MCF 10A (cell line): Measurements from ENCODE around the gene AMN1. TPM values are rescaled to one million over a fixed set of nuclear protein-coding genes. Genes with fewer than 3 reads are reported as not detected.
"Not testable (repeated sequence)": the region's sequence is repeated elsewhere in the genome, so short reads cannot be mapped to it uniquely, and the experiment has no call there.

ENCODE experiments used
- BruUV-seq: library from RNA; stranded (reverse); fragments of 400-500 nt; replicated peaks from 2 replicates; lab custom pipeline; 2021; lab: Mats Ljungman, UMichigan
- CTCF ChIA-PET: fragments of 300-600 bp; sonication (Branson Sonifier 250); formaldehyde crosslinking; extraction: SDS; loops from one replicate; lab custom pipeline; 2021; ENCODE audit warnings: antibody characterized with exemption, inconsistent platforms; lab: Yijun Ruan, JAX
- POLR2A ChIA-PET: fragments of 300-600, 350-650 bp; sonication (Branson Sonifier 250); formaldehyde crosslinking; extraction: SDS; loops from one replicate; lab custom pipeline; 2020; ENCODE audit warnings: antibody characterized with exemption, inconsistent platforms; lab: Yijun Ruan, JAX
- DNase-seq: peaks from one replicate; pipeline ENCODE4 v3.0.0-alpha.2; 2018; ENCODE audit not compliant: unreplicated experiment
- H3K27ac Mint-ChIP-seq: one replicate; pipeline ENCODE4 v1.8.0; 2022; ENCODE audit warnings: mild to moderate bottlenecking, low read depth, mixed read lengths; ENCODE audit not compliant: unreplicated experiment
- H3K27me3 Mint-ChIP-seq: one replicate; pipeline ENCODE4 v1.8.0; 2022; ENCODE audit warnings: mixed read lengths; ENCODE audit not compliant: insufficient read depth, unreplicated experiment
- H3K36me3 Mint-ChIP-seq: one replicate; pipeline ENCODE4 v1.8.0; 2022; ENCODE audit warnings: mild to moderate bottlenecking, moderate library complexity, mixed read lengths; ENCODE audit not compliant: insufficient read depth, unreplicated experiment
- H3K4me1 Mint-ChIP-seq: one replicate; pipeline ENCODE4 v1.8.0; 2022; ENCODE audit warnings: mixed read lengths; ENCODE audit not compliant: insufficient read depth, unreplicated experiment
- H3K4me3 Mint-ChIP-seq: one replicate; pipeline ENCODE4 v1.8.0; 2022; ENCODE audit warnings: mild to moderate bottlenecking, moderate library complexity, mixed read lengths; ENCODE audit not compliant: unreplicated experiment
- H3K9me3 Mint-ChIP-seq: one replicate; pipeline ENCODE4 v1.8.0; 2022; ENCODE audit warnings: mixed read lengths; ENCODE audit not compliant: unreplicated experiment
- intact Hi-C: fragments of 100-400 bp; cut with micrococcal nuclease; formaldehyde crosslinking; loops from 2 replicates; pipeline ENCODE4 v1.14.1; 2022
- total RNA-seq: library from RNA; stranded (reverse); gene quantifications from 2 replicates; pipeline ENCODE4 v1.2.3, GENCODE V29; 2022
- TF ChIP-seq, protein P1 (sequence below): fragments of 200-600 bp; IDR thresholded peaks from one replicate; pipeline ENCODE4 v1.8.0; 2022; ENCODE audit warnings: antibody characterized with exemption, mild to moderate bottlenecking; ENCODE audit not compliant: unreplicated experiment

AMN1 gene
- total RNA-seq, 1 experiment from 2014 or later, result 3.0 TPM

DNA sequence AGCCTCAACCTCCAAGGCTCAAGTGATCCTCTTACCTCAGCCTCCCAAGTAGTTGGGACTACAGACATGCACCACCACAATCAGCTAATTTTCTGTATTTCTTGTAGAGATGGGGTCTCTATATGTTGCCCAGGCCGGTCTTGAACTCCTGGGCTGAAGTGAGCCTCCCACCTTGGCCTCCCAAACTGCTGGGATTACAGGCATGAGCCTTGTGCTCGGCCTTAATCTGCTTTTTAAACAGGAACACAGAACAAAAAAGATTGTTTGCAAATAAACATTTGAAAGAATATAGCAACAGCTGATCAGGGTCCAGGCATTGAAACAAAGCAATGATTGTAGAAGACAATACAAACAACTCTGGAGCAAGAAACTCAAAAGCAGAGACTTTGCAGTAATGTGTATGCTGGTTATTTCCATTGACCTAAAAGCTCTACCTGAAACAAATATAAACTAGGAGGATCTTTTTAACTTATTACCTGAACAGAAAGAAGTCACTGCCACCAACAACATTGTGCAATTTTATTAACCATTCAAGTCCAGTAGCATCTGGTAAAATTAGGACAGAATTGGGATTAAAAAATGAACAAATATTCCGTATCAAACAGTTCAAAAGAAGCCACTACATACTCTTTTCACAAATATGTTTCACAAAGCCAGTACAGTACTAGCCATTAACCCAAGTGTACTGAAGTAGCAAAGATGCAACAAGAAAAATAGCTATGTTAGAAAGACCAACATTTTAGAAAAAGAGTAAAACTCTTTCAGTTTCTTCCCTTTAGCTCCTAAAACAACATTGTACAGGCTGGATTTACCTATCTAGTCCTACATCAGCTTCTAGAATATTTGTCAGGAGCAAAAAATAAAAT lies 14.2 kb downstream of the AMN1 start:
- no peak overlapping the region for H3K27ac Mint-ChIP-seq
- TF ChIP-seq, protein P1, sequence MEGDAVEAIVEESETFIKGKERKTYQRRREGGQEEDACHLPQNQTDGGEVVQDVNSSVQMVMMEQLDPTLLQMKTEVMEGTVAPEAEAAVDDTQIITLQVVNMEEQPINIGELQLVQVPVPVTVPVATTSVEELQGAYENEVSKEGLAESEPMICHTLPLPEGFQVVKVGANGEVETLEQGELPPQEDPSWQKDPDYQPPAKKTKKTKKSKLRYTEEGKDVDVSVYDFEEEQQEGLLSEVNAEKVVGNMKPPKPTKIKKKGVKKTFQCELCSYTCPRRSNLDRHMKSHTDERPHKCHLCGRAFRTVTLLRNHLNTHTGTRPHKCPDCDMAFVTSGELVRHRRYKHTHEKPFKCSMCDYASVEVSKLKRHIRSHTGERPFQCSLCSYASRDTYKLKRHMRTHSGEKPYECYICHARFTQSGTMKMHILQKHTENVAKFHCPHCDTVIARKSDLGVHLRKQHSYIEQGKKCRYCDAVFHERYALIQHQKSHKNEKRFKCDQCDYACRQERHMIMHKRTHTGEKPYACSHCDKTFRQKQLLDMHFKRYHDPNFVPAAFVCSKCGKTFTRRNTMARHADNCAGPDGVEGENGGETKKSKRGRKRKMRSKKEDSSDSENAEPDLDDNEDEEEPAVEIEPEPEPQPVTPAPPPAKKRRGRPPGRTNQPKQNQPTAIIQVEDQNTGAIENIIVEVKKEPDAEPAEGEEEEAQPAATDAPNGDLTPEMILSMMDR, result no peak
- no TSS peak for BruUV-seq

DNA sequence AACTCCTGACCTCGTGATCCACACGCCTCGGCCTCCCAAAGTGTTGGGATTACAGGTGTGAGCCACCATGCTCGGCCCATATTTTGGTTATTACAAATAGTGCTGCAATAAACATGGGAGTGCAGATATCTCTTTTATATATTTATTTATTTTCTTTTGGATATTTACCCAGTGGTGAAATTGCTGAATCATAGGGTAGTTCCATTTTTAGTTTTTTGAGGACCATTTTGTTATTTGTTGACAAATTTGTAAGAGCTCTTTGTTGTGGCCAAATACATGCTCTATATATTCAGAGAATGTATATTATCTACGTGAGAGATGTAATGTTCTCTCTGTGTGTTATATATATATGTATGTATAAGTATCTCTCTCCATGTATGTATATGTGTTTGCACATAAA lies 15.9 kb downstream of the AMN1 start:
- BruUV-seq, result no TSS peak
- CTCF ChIA-PET, result interaction anchor here (1.1 kb wide), 1 partner anchor 14 kb away, joined by 3 read pairs; no protein-coding TSS in a partner anchor
- intact Hi-C loops, result no loop called here
- POLR2A ChIA-PET, result interaction anchor here (0.6 kb wide), 1 partner anchor 235 kb away, joined by 3 read pairs; no protein-coding TSS in a partner anchor
- Mint-ChIP-seq H3K4me3 (no peak overlapping the region), H3K27ac (no peak overlapping the region), H3K4me1 (no peaks in the 10 kb centered on the region), H3K36me3 (no peaks in the 10 kb centered on the region), H3K27me3 (no peaks in the 10 kb centered on the region), H3K9me3 (peaks cover 10% of the 10 kb centered on the region)
- TF ChIP-seq, protein P1, result no peak
- DNase-seq, result no peak

More for the DNA sequence above, 14.2 kb downstream of the AMN1 start:
- CTCF ChIA-PET, result interaction anchor here (0.8 kb wide), 2 partner anchors 10 to 12 kb away, joined by 3 read pairs; no protein-coding TSS in a partner anchor
- Mint-ChIP-seq H3K4me1 (no peaks in the 10 kb centered on the region), H3K4me3 (no peak overlapping the region), H3K27me3 (no peaks in the 10 kb centered on the region), H3K36me3 (no peaks in the 10 kb centered on the region), H3K9me3 (no peaks in the 10 kb centered on the region)
- no peak for DNase-seq
- POLR2A ChIA-PET, result interaction anchor here (0.6 to 1.0 kb wide), 3 partner anchors 12 to 1872 kb away, joined by 3 read pairs; partner anchors contain the start of gene AMN1
- intact Hi-C loops, result no loop called here

DNA sequence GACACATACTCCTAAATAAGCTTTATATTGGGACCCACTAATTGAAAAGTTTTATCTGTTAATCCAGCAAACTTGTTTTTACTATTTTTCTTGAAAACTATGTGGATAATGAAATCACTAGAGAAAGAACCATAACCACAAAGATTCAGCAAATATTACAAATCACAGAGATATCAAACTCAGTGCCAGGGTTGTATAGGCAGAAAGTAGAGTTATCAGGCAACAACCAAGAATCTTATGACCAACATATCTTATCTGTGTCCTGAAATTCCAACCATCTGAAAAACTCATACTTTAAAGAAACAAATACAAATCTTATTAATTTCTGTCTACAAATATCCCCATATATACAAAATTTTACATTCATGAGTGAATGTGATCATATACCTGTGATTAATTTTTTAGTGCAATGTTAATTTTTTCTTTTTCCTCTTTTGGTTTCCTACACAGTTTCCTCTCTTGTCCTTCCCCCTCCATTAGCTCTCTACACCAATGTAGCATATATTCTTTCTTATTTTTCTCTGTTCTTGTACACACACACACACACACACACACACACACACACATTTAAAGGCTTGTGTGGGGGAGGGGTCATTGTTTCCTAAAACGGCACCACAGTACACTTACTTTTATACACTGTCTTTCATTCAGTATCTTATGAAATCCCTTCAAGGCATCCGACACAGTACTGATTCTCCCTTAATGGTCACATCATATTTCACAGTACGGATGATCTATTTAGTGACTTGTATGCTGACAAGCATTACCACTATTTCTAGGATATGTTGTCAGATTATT lies 18.6 kb downstream of the AMN1 start:
- Mint-ChIP-seq H3K4me3 (no peak overlapping the region), H3K4me1 (no peaks in the 10 kb centered on the region), H3K27me3 (no peaks in the 10 kb centered on the region), H3K9me3 (peaks cover 25% of the 10 kb centered on the region), H3K27ac (no peak overlapping the region), H3K36me3 (no peaks in the 10 kb centered on the region)
- TF ChIP-seq, protein P1, result no peak
- intact Hi-C loops, result no loop called here
- no peak for DNase-seq
- POLR2A ChIA-PET, result no interaction called here
- no TSS peak for BruUV-seq
- CTCF ChIA-PET, result no interaction called here

DNA sequence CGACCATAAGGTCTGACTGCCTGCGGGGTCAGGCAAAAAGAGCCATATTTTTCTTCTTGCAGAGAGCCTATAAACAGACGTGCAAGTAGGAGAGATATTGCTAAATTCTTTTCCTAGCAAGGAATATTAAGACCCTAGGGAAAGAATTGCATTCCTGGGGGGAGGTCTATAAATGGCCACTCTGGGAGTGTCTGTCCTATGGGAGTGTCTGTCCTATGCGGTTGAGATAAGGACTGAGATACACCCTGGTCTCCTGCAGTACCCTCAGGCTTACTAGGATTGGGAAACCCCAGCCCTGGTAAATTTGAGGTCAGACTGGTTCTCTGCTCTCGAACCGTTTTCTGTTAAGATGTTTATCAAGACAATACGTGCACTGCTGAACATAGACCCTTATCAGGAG lies 20.7 kb downstream of the AMN1 start:
- peaks cover 25% of the 10 kb centered on the region for H3K9me3 Mint-ChIP-seq
- POLR2A ChIA-PET, H3K27me3 Mint-ChIP-seq, DNase-seq, intact Hi-C loops, H3K27ac Mint-ChIP-seq, H3K4me1 Mint-ChIP-seq, CTCF ChIA-PET, H3K4me3 Mint-ChIP-seq, H3K36me3 Mint-ChIP-seq, BruUV-seq: not testable (repeated sequence)
